ENCODE measurements around the gene HNRNPH3.

GRCh38 chr10:68385740-68386139 is 53.9 kb downstream of the HNRNPH3 start:
- TF ChIP-seq POLR2AphosphoS5 (IDR thresholded peaks at IDR 0.05) (no peak), CTCF (IDR thresholded peaks at IDR 0.05) (no peak)
